ENCODE results near the gene SERHL2. TPM values are rescaled to one million over a fixed set of nuclear protein-coding genes. Genes with fewer than 3 reads are reported as not detected.
"Not testable (repeated sequence)": the region's sequence is repeated elsewhere in the genome, so short reads cannot be mapped to it uniquely, and the experiment has no call there.

The SERHL2 gene
- polyA plus RNA-seq, 1 of the 3 experiments (the other 2 are of a cell fraction), result 3.1 TPM

- peak; percentile 86; the same call in 1 of the 2 replicates for TF ChIP-seq ZBTB33 (IDR thresholded peaks at IDR 0.05; ENCODE audit: borderline replicate concordance, low read depth)
- TF ChIP-seq, protein P1, sequence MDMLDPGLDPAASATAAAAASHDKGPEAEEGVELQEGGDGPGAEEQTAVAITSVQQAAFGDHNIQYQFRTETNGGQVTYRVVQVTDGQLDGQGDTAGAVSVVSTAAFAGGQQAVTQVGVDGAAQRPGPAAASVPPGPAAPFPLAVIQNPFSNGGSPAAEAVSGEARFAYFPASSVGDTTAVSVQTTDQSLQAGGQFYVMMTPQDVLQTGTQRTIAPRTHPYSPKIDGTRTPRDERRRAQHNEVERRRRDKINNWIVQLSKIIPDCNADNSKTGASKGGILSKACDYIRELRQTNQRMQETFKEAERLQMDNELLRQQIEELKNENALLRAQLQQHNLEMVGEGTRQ (IDR thresholded peaks at IDR 0.05; ENCODE audit: borderline replicate concordance, low read depth, low read length), result no peak
- no peak for TF ChIP-seq SMC3 (IDR thresholded peaks at IDR 0.05; ENCODE audit: low read depth, low read length)
- TF ChIP-seq MAX (IDR thresholded peaks at IDR 0.05; ENCODE audit: low read depth), result peak; percentile 59; the same call in 1 of the 2 replicates
- peak; percentile 62; the same call in 1 of the 2 replicates for TF ChIP-seq REST (IDR thresholded peaks at IDR 0.05; ENCODE audit: low read depth, low read length)
- TF ChIP-seq TAF1 (IDR thresholded peaks at IDR 0.05; ENCODE audit: borderline replicate concordance, low read depth, low read length), result peak; percentile 66
These were observed 61.5 kb downstream of the SERHL2 start (continued) for GRCh38 chr22:42615092-42615859.

- CTCF ChIA-PET; H3K9me3 ChIP-seq; H3K36me3 ChIP-seq (replicated peaks in 1 of 2; ENCODE audit: control insufficient read depth in 1 of 2, insufficient read depth in 2 of 2, low read length in 1 of 2); H2AFZ ChIP-seq (ENCODE audit: low read depth); H3K27me3 ChIP-seq (ENCODE audit: insufficient read depth); H3K9me2 ChIP-seq: not testable (repeated sequence)
- DNase-seq, result peak; percentile 34
- peak overlapping the region; percentile 87 for H3K9ac ChIP-seq
- peaks cover 11 to 12% of the 10 kb centered on the region in 2 experiments; a peak in 2 of 4 replicates for H3K4me1 ChIP-seq (ENCODE audit: control insufficient read depth in 1 of 2, insufficient read depth in 2 of 2, low read depth in 1 of 2, low read length in 1 of 2)
- H3K4me2 ChIP-seq, result peak overlapping the region; percentile 81
- peak overlapping the region; percentile 95 to 96 for H3K27ac ChIP-seq (ENCODE audit: low read depth in 2 of 2, low read length in 1 of 2)
- peaks cover 15% of the 10 kb centered on the region; the same call in 1 of the 2 replicates for H4K20me1 ChIP-seq (ENCODE audit: insufficient read depth)
- peak overlapping the region; percentile 21 to 32; a peak in 1 of 4 replicates for H3K4me3 ChIP-seq (ENCODE audit: low read depth in 2 of 2, low read length in 1 of 2)
- WGBS (ENCODE audit: low lambda C conversion rate), result 24% methylated on average over 13 of the region's 13 CpGs
- peaks cover 10% of the 10 kb centered on the region for H3F3A ChIP-seq (replicated peaks; ENCODE audit: insufficient read depth)
- peaks cover 34% of the 10 kb centered on the region for H3K79me2 ChIP-seq (ENCODE audit: insufficient read depth)
- POLR2A ChIA-PET, result interaction anchor here (0.6 to 1.8 kb wide), 5 partner anchors 11 to 70 kb away, joined by 3 to 6 read pairs (median 3); partner anchors contain the start of gene CYB5R3
These were observed 62.1 kb downstream of the SERHL2 start for GRCh38 chr22:42615860-42616175.
